Measurements from ENCODE around the gene EXOC3. TPM values are rescaled to one million over a fixed set of nuclear protein-coding genes. Genes with fewer than 3 reads are reported as not detected.

The EXOC3 gene
- total RNA-seq, 1 experiment from 2014 or later, result 155 TPM

DNA sequence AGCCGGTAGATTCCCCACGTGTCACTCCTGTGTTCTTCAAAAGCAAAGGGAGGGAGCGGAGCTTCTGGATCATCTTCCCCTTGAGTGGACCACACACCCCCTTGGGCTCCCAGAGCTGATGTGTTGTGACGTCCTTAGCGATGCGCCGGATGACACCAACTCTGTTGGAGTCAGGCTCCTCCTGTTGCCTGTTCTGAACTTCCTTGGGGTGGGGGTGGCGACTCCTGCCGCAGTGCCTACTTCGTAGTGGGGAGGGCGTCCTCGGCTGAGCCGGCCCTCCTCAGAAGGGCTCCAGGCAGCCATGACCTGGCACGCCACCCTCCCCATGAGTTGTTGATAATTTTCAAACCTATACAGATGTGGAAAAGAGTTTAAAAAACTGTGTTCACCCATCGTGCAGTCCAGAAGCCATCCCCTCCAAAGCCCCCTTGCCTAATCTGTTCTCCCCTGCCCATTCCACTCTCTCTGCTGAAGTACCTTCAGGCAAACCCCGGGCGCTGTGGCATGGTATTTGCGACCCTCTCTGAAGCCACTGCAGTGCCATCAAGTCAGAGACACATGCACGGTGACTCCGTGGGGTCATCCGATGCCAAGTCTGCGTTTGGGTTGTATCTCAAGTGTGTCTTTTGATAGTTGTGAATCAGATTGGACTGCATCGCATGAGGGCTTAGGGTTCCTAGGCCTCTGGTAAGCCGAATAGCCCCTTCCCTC, 16.7 kb downstream of the EXOC3 start:
- Histone ChIP-seq H3K9me2 (ENCODE audit: insufficient read depth) (no peaks in the 10 kb centered on the region), H3K4me2 (peak overlapping the region; percentile 56), H3K9me3 (ENCODE audit: insufficient read depth, low read depth) (no peaks in the 10 kb centered on the region), H4K20me1 (ENCODE audit: insufficient read depth) (peaks cover 20% of the 10 kb centered on the region), H2AFZ (no peak overlapping the region), H3K36me3 (ENCODE audit: low read depth) (peaks cover 45% of the 10 kb centered on the region), H3K4me1 (replicated peaks; ENCODE audit: insufficient read depth) (peaks cover 23% of the 10 kb centered on the region), H3F3A (ENCODE audit: insufficient read depth, low read depth) (peaks cover 32% of the 10 kb centered on the region), H3K27me3 (ENCODE audit: insufficient read depth, low read depth) (no peaks in the 10 kb centered on the region), H3K27ac (peak overlapping the region; percentile 79), H3K4me3 (no peak overlapping the region), H3K79me2 (ENCODE audit: low read depth) (peaks cover 50% of the 10 kb centered on the region)
- intact Hi-C loops (cut with micrococcal nuclease; ENCODE audit: unreplicated experiment), result loop anchor here (5.0 kb wide), 1 partner anchor 453 kb away; no protein-coding TSS in a partner anchor
- DNase-seq, result no peak
- POLR2A ChIA-PET (ENCODE audit: unreplicated experiment), result no interaction called here
- no TSS peak for BruUV-seq (replicated peaks)
- no peak for TF ChIP-seq EZH2 (IDR thresholded peaks at IDR 0.05; ENCODE audit: low read depth)
- TF ChIP-seq CTCF (conservative IDR thresholded peaks at IDR 0.05), result no peak
- CTCF ChIA-PET, result interaction anchor here (0.6 kb wide), 1 partner anchor 9 kb away, joined by 3 read pairs; no protein-coding TSS in a partner anchor

- H3K4me1 ChIP-seq (replicated peaks; ENCODE audit: insufficient read depth), result peaks cover 23% of the 10 kb centered on the region
- intact Hi-C loops (cut with micrococcal nuclease; ENCODE audit: unreplicated experiment), result no loop called here
- H3K9me2 ChIP-seq (ENCODE audit: insufficient read depth), result no peaks in the 10 kb centered on the region
- ChIA-PET CTCF (interaction anchor here (0.6 kb wide), 2 partner anchors 9 to 678 kb away, joined by 3 read pairs; no protein-coding TSS in a partner anchor), POLR2A (ENCODE audit: unreplicated experiment) (no interaction called here)
- H3F3A ChIP-seq (ENCODE audit: insufficient read depth, low read depth), result peaks cover 32% of the 10 kb centered on the region
- BruUV-seq (replicated peaks), result no TSS peak
- H3K36me3 ChIP-seq (ENCODE audit: low read depth), result peaks cover 46% of the 10 kb centered on the region
- peaks cover 45% of the 10 kb centered on the region for H3K79me2 ChIP-seq (ENCODE audit: low read depth)
- H2AFZ ChIP-seq, result no peak overlapping the region
- no peak for DNase-seq
- peaks cover 14% of the 10 kb centered on the region for H4K20me1 ChIP-seq (ENCODE audit: insufficient read depth)
- no peaks in the 10 kb centered on the region for H3K9me3 ChIP-seq (ENCODE audit: insufficient read depth, low read depth)
- no peak for TF ChIP-seq CTCF (conservative IDR thresholded peaks at IDR 0.05)
- TF ChIP-seq EZH2 (IDR thresholded peaks at IDR 0.05; ENCODE audit: low read depth), result no peak
- H3K27ac ChIP-seq, result 0 out of 2 replicates have a peak overlapping the region, but pooled peaks have one; percentile 79
- H3K4me3 ChIP-seq, result no peak overlapping the region
- H3K27me3 ChIP-seq (ENCODE audit: insufficient read depth, low read depth), result no peaks in the 10 kb centered on the region
- no peak overlapping the region for H3K4me2 ChIP-seq
Observed at GRCh38 chr5:460273-460625, 17.3 kb downstream of the EXOC3 start.

GRCh38 chr5:462051-462481, 19.1 kb downstream of the EXOC3 start:
- BruUV-seq (replicated peaks), result no TSS peak
- no peak overlapping the region for H3K27ac ChIP-seq
- TF ChIP-seq CTCF (conservative IDR thresholded peaks at IDR 0.05), result no peak
- TF ChIP-seq EZH2 (IDR thresholded peaks at IDR 0.05; ENCODE audit: low read depth), result no peak
- H2AFZ ChIP-seq, result no peak overlapping the region
- CTCF ChIA-PET, result no interaction called here
- peaks cover 9% of the 10 kb centered on the region for H4K20me1 ChIP-seq (ENCODE audit: insufficient read depth)
- intact Hi-C loops (cut with micrococcal nuclease; ENCODE audit: unreplicated experiment), result no loop called here
- H3K27me3 ChIP-seq (ENCODE audit: insufficient read depth, low read depth), result no peaks in the 10 kb centered on the region
- H3K36me3 ChIP-seq (ENCODE audit: low read depth), result peaks cover 41% of the 10 kb centered on the region
- peaks cover 32% of the 10 kb centered on the region for H3F3A ChIP-seq (ENCODE audit: insufficient read depth, low read depth)
- POLR2A ChIA-PET (ENCODE audit: unreplicated experiment), result interaction anchor here (0.7 kb wide), 1 partner anchor 22 kb away, joined by 3 read pairs; no protein-coding TSS in a partner anchor
- DNase-seq, result no peak
- no peak overlapping the region for H3K4me3 ChIP-seq
- H3K4me2 ChIP-seq, result no peak overlapping the region
- no peaks in the 10 kb centered on the region for H3K9me3 ChIP-seq (ENCODE audit: insufficient read depth, low read depth)
- H3K79me2 ChIP-seq (ENCODE audit: low read depth), result peaks cover 31% of the 10 kb centered on the region
- H3K9me2 ChIP-seq (ENCODE audit: insufficient read depth), result no peaks in the 10 kb centered on the region
- H3K4me1 ChIP-seq (replicated peaks; ENCODE audit: insufficient read depth), result peaks cover 23% of the 10 kb centered on the region

Data from PC-9 (cell line).